HUES6 (cell line): ENCODE results near the gene SMLR1.

ENCODE experiments used
- H3K27ac ChIP-seq: 2 replicates; pipeline ENCODE4 v1.7.0; 2013; ENCODE audit warnings: low read depth, mild to moderate bottlenecking, low read length, inconsistent platforms
- H3K27me3 ChIP-seq: 2 replicates; pipeline ENCODE4 v1.6.1; 2013; ENCODE audit warnings: low read length; ENCODE audit not compliant: control insufficient read depth, insufficient read depth
- H3K36me3 ChIP-seq: 2 replicates; pipeline ENCODE4 v1.6.1; 2013; ENCODE audit warnings: low read length; ENCODE audit not compliant: control insufficient read depth, insufficient read depth
- H3K4me1 ChIP-seq: 2 replicates; pipeline ENCODE4 v1.6.1; 2013; ENCODE audit warnings: low read length; ENCODE audit not compliant: control insufficient read depth, insufficient read depth
- H3K4me3 ChIP-seq: 2 replicates; pipeline ENCODE4 v1.5.1; 2013; ENCODE audit warnings: low read depth, low read length
- H3K9ac ChIP-seq: one replicate; pipeline ENCODE4 v1.6.1; 2013; ENCODE audit warnings: mild to moderate bottlenecking, low read length
- H3K9me3 ChIP-seq: 2 replicates; pipeline ENCODE4 v1.6.1; 2013; ENCODE audit warnings: low read depth, low read length; ENCODE audit not compliant: control insufficient read depth, insufficient read depth

Gene SMLR1

DNA sequence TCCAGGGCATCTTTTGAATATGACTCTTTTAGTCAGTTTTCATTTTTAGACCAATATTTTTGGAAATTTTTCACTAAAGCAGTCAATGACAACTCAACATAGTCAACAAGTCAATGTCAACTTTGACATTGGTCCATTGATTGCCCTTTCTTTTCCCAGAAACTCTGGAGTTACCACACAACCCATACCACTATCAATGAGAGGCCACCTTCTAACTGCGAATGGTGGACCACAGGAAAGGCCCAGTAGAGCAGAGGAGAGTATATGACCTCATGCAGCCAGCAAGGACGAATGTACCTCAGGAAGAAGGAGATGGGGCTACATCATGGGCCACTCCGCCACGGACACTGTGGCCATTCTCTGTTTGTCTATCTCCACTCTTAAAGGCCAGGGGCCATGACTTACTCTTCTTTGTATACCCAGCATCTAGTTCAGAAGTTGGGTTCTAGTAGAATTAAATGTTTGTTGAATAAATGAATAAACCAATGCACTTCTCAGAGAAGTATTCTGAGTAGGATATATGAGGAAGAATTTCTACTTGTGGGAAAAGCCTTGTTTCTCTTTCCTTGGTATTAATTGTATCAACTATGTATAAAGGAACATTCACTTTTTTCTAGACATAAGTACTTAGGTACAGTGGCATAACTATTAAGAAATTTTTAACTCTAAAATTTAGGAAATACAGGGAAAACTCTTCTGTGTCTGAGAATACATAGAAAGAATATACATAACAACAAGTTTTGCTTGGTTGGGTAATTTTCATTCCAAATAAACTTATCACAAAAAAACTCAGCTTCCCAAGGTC is 562 bp upstream of the SMLR1 start:
- Histone ChIP-seq H3K27ac (no peak overlapping the region), H3K4me1 (peaks cover 16% of the 10 kb centered on the region), H3K9ac (no peak overlapping the region), H3K9me3 (no peaks in the 10 kb centered on the region), H3K4me3 (no peak overlapping the region), H3K27me3 (no peaks in the 10 kb centered on the region), H3K36me3 (no peaks in the 10 kb centered on the region)

DNA sequence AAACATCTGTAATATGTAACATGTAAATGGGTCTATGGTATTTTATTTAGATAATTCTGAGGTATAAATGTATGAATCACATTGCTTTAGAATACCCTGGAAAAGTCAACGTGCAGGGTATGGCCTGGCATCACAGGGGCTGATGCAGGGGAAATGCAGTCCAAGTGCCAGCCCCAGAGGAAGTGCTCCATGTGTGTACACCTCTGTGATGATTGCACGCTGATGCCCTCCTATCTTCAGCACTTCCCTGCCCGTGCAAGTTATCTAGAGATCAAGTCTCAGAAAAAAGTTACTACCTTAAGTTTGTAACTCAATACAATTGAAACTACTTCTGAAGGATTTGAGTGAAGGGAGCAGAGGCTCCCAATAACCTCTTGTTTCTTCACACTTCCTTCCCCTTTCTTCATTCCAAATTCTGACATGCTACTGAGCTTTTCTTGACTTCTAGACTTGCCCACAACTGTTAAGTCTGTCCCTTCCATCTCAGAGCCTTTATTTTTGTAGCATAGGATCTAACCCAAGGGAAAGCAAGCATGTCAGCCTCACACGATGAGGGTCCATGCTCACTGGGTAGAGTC is 2.2 kb downstream of the SMLR1 start:
- Histone ChIP-seq H3K9me3 (no peaks in the 10 kb centered on the region), H3K4me1 (peaks cover 16% of the 10 kb centered on the region), H3K36me3 (no peaks in the 10 kb centered on the region), H3K27me3 (no peaks in the 10 kb centered on the region), H3K27ac (no peak overlapping the region), H3K9ac (no peak overlapping the region), H3K4me3 (no peak overlapping the region)

DNA sequence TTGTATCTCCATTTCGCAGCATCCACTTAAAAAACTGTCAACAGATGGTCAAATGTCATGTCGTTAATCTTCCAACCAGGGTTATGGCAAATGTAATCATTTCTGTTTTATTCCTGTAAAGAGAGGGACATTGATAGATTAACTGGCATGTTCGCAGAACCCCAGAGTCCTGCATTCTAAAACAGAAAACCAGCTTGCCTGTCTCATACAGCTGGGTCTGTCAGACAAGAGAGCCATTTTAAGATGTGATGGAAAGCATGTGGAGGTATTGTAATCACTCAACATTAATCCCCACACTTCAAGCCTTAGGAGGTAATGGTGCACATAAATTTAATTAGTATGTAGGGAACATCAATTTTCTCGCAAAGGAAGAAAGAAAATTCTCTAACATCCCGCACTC is 4.4 kb downstream of the SMLR1 start:
- Histone ChIP-seq H3K27ac (no peak overlapping the region), H3K4me1 (0 out of 2 replicates have a peak, but pooled peaks cover under 1% of the 10 kb centered on the region), H3K27me3 (no peaks in the 10 kb centered on the region), H3K9me3 (no peaks in the 10 kb centered on the region), H3K4me3 (no peak overlapping the region), H3K36me3 (no peaks in the 10 kb centered on the region), H3K9ac (no peak overlapping the region)

DNA sequence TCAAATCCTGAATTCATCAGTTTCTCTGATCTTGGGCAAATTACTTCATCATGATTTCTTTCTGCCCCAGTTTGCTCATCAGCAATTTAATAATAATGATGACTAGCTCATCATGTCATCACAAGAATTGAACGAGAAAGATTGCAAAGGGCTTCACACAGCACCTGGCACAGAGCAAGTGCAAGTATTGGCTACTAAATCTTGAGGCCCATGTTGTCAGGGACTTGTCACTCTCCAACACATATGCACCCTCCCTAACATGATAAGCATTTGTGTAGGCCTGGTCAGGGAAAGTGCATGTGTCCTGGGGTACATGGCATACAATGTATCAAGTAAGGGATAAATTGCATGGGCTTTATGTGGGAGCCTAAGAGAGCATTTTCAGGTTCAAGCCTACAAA is 6.4 kb downstream of the SMLR1 start:
- no peaks in the 10 kb centered on the region for H3K36me3 ChIP-seq
- H3K4me3 ChIP-seq: no peak overlapping the region
- no peak overlapping the region for H3K27ac ChIP-seq

DNA sequence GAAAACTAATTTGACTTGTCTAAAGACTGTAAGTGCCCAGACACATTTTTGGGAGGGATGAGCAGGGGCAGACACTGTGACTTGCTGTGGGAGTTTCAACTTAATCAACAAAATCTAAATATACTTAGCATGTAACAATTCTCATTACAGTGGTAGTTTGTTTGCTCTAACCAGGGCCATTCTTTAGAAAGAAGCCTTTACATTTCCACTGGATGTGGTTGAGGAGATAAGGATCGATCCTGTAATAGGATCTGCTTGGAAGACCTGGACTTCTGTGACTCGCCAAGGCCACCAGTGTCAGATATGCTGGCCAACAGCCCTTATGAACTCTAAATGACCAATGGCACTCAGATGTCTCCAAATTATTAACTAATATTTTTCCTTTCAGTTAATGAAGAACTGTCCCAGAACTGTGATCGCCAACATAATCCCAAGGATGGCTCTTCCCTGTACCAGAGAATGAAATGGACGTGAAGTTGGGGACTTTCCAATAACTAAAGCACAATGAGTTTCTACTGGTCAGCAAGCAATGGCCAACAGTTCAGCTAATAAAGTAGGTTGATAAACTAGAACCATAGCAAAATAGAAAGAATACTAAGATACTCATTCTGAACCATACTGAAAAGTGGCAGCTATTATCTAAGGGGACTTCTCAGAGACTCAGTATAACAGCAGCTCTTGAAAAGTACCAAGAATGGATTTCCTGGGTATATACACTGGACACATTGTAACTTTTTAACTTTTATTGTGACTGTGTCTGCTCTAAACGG is 7.5 kb downstream of the SMLR1 start:
- Histone ChIP-seq H3K9ac (no peak overlapping the region), H3K27me3 (no peaks in the 10 kb centered on the region), H3K9me3 (no peaks in the 10 kb centered on the region), H3K4me3 (no peak overlapping the region), H3K27ac (no peak overlapping the region), H3K4me1 (peaks cover 4% of the 10 kb centered on the region; the same call in 1 of the 2 replicates), H3K36me3 (no peaks in the 10 kb centered on the region)

More for the DNA sequence above, 6.4 kb downstream of the SMLR1 start:
- no peaks in the 10 kb centered on the region; the same call in 1 of the 2 replicates for H3K4me1 ChIP-seq
- H3K9me3 ChIP-seq: no peaks in the 10 kb centered on the region
- no peak overlapping the region for H3K9ac ChIP-seq
- H3K27me3 ChIP-seq: no peaks in the 10 kb centered on the region

DNA sequence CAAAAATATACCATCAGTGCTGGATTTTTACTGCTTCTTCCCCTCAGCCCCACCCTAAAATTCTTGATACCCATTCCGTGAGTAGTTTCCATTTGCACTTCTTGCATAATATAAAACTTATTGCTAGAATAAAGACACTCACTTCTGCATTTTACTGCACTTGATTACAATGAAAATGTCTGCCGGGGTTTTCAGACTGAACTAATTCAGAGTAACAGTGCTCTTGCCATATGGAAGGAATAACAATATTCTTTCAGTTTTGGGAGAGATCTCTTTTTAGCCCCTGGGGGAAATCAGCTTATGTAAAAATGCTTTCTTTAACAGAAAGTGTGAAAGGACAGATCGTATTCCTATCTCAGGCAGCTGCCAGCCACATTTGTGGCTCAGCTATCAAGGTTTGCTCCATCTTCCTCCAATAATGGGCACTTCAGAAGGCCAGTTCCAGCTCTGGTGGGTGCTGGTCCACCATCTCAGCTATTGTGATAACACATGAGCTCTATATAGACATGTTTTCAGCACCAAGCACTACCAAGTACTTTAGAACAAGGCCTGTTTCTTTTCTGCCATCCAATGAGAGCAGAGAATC is 8.9 kb downstream of the SMLR1 start:
- Histone ChIP-seq H3K9ac (no peak overlapping the region), H3K36me3 (no peaks in the 10 kb centered on the region), H3K27ac (no peak overlapping the region), H3K9me3 (no peaks in the 10 kb centered on the region), H3K27me3 (no peaks in the 10 kb centered on the region), H3K4me1 (peaks cover 11% of the 10 kb centered on the region), H3K4me3 (no peak overlapping the region)

DNA sequence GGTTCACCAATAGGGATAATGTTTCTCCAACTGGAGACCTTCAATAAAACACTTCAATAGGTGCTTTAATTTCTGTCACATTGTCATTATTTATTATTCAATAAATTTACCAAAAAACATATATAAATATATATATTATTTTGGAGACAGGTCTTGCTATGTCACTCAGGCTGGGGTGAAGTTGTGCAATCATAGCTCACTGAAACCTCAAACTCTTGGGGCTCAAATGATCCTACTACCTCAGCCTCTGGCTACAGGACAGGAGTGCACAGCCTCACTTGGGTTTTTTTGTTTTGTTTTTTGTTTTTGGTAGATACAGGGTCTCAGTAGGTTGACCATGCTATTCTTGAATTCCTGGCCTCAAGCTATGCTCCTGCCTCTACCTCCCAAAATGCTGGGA is 9.9 kb downstream of the SMLR1 start:
- Histone ChIP-seq H3K27me3 (no peaks in the 10 kb centered on the region), H3K9ac (no peak overlapping the region), H3K36me3 (no peaks in the 10 kb centered on the region), H3K4me1 (peaks cover 17% of the 10 kb centered on the region), H3K27ac (no peak overlapping the region), H3K9me3 (no peaks in the 10 kb centered on the region), H3K4me3 (no peak overlapping the region)

DNA sequence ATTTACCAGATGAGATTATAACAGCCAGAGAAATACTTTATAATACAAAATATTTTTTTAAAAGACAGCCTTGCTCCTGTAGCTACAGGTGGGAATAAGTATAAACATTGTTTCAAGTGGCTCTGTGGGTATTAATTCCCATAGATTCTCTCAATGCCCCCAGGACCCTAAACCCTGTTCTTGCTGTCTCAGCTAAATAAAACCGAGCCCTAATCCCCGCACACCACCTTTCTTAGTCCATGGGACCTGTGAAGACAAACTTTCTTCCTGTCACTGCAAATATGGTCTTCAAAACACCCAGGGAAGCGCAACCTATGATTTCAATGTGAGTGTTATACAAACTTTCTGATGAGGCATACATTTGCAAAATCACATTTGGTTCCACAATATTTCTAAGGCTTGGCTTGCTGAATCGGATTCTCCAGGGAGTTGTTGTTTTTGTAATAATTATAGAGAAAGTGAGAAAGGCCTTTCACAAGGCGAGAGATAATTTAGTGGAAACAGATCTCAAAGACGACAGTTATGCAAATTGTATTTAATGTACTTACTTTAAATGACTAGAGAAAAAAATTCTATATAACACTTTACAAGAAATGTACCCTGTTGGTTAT is 11.1 kb downstream of the SMLR1 start:
- Histone ChIP-seq H3K4me1 (peaks cover 17% of the 10 kb centered on the region), H3K36me3 (no peaks in the 10 kb centered on the region), H3K9ac (no peak overlapping the region)

DNA sequence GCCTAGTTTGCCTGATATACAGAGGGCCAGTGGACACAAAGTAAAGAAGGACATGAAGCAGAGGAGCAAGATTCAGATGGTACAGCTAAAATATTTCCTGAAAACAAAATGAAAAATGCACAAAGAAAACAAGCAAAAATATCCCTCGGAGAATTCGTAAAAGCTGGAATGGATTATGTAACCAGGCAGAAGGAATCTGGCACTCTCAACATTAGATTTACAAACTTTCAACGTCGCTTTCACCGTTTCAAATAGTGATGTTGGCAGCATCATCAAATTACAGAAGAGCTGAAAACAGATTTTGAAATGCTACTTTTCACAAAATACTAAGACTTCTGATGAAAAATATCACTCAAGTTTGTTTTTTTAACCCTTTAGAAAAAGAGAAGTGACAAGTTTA is 11.7 kb downstream of the SMLR1 start:
- Histone ChIP-seq H3K9me3 (no peaks in the 10 kb centered on the region), H3K4me1 (peaks cover 17% of the 10 kb centered on the region), H3K36me3 (no peaks in the 10 kb centered on the region), H3K4me3 (no peak overlapping the region), H3K27me3 (no peaks in the 10 kb centered on the region), H3K9ac (no peak overlapping the region), H3K27ac (no peak overlapping the region)

More for the DNA sequence above, 11.1 kb downstream of the SMLR1 start:
- Histone ChIP-seq H3K27me3 (no peaks in the 10 kb centered on the region), H3K27ac (no peak overlapping the region), H3K4me3 (no peak overlapping the region), H3K9me3 (no peaks in the 10 kb centered on the region)

DNA sequence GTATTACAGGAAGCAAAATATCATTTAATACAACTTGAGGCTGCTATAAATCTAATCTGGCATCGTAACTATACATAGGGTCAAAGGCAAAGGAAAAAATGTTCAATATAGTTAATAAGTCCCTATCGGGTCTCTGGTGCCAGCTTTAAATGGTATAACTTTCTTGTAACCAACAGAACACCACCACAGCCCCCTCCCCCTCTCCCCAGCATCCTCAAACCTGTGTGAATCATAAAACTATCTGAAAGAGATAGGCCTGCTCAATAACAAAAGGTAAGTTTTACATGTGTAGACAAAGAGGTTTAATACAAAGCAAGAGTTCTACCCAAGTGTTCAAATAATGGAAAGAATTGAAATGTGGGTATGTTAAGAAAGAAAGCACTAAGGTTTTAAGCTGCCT is 12.2 kb downstream of the SMLR1 start:
- H3K4me3 ChIP-seq: no peak overlapping the region
- no peak overlapping the region for H3K9ac ChIP-seq
- no peaks in the 10 kb centered on the region for H3K27me3 ChIP-seq
- H3K27ac ChIP-seq: no peak overlapping the region
- peaks cover 17% of the 10 kb centered on the region for H3K4me1 ChIP-seq
- no peaks in the 10 kb centered on the region for H3K36me3 ChIP-seq
- no peaks in the 10 kb centered on the region for H3K9me3 ChIP-seq
